ENCODE data around the gene TPD52L1.

TPD52L1 gene

GRCh38 chr6:125236536-125237327 lies 83.2 kb downstream of the TPD52L1 start:
- H3K4me3 ChIP-seq (ENCODE audit: low read depth, low read length): no peak overlapping the region
- no peak for DNase-seq (ENCODE audit: low read depth)
- TF ChIP-seq CTCF (IDR thresholded peaks at IDR 0.05; ENCODE audit: low read depth, low read length, missing control alignments): no peak

- no peak for DNase-seq (ENCODE audit: low read depth)
- TF ChIP-seq CTCF (IDR thresholded peaks at IDR 0.05; ENCODE audit: low read depth, low read length, missing control alignments): no peak
- no peak overlapping the region for H3K4me3 ChIP-seq (ENCODE audit: low read depth, low read length)
Measured at GRCh38 chr6:125237764-125238163, 84.2 kb downstream of the TPD52L1 start.

GRCh38 chr6:125245109-125245508 lies 91.5 kb downstream of the TPD52L1 start:
- no peak overlapping the region for H3K4me3 ChIP-seq (ENCODE audit: low read depth, low read length)
- no peak for TF ChIP-seq CTCF (IDR thresholded peaks at IDR 0.05; ENCODE audit: low read depth, low read length, missing control alignments)
- no peak for DNase-seq (ENCODE audit: low read depth)

- no peak overlapping the region for H3K4me3 ChIP-seq (ENCODE audit: low read depth, low read length)
- TF ChIP-seq CTCF (IDR thresholded peaks at IDR 0.05; ENCODE audit: low read depth, low read length, missing control alignments): no peak
- no peak for DNase-seq (ENCODE audit: low read depth)
Measured at GRCh38 chr6:125245523-125246264, 92.1 kb downstream of the TPD52L1 start.

GRCh38 chr6:125246566-125246965 lies 93.0 kb downstream of the TPD52L1 start:
- H3K4me3 ChIP-seq (ENCODE audit: low read depth, low read length): no peak overlapping the region
- no peak for DNase-seq (ENCODE audit: low read depth)
- no peak for TF ChIP-seq CTCF (IDR thresholded peaks at IDR 0.05; ENCODE audit: low read depth, low read length, missing control alignments)

- H3K4me3 ChIP-seq (ENCODE audit: low read depth, low read length): no peak overlapping the region
- no peak for DNase-seq (ENCODE audit: low read depth)
- no peak for TF ChIP-seq CTCF (IDR thresholded peaks at IDR 0.05; ENCODE audit: low read depth, low read length, missing control alignments)
Measured at GRCh38 chr6:125248136-125248535, 94.6 kb downstream of the TPD52L1 start.

All from GM12864 (cell line).